HEK293T (cell line): Measurements from ENCODE around the gene ZNF227.

Experiments
- FOXM1 ChIP-seq: fragments of 450-650 bp; IDR thresholded peaks from 2 replicates; pipeline ENCODE4 v1.6.1; 2017; ENCODE audit warnings: mild to moderate bottlenecking, borderline replicate concordance
- TARDBP ChIP-seq: fragments of 450-650 bp; IDR thresholded peaks from 2 replicates; pipeline ENCODE4 v1.6.1; 2016

DNA sequence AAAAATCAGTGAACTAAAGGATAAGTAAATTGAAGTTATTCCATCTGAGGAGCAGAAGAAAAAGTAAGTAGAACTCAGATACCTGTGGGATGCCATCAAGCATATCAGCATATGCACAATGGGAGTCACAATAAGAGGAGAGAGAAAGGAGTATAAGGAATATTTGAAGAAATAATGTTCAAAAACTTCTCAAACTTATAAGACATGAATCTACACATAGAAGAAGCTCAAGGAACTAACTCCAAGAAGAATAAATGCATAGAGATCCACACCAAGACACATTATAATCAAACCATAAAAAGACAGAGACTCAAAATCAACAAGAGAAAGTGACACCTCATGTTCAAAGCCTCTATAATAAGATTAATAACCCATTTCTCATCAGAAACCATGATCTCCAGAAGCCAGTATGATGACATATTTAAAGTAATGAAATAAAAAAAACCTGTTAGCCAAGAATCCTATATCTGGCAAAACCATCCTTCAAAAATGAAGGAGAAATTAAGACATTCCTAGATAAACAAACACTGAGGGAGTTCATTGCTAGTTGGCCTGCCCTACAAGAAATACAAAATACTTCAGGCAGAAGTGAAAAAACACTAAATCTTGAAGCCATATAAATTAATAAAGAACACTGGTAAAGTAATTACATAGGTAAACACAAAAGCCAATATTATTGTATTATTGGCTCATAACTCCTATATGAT lies 43.5 kb downstream of the ZNF227 start:
- TF ChIP-seq TARDBP = no peak
- TF ChIP-seq FOXM1 = no peak
